Glutamatergic neuron (in vitro differentiated cells): ENCODE measurements around the gene STPG4. TPM values are rescaled to one million over a fixed set of nuclear protein-coding genes. Genes with fewer than 3 reads are reported as not detected.

ENCODE experiments used
- DNase-seq: peaks from one replicate; pipeline ENCODE4 v3.0.0; 2022
- H3K27ac Mint-ChIP-seq: one replicate; pipeline ENCODE4 v1.8.0; 2020; ENCODE audit warnings: mild to moderate bottlenecking, mixed read lengths, inconsistent platforms; ENCODE audit not compliant: unreplicated experiment
- H3K27me3 Mint-ChIP-seq: one replicate; pipeline ENCODE4 v1.8.0; 2020; ENCODE audit warnings: mild to moderate bottlenecking, moderate library complexity, mixed read lengths, inconsistent platforms; ENCODE audit not compliant: unreplicated experiment
- H3K36me3 Mint-ChIP-seq: one replicate; pipeline ENCODE4 v1.8.0; 2020; ENCODE audit warnings: mild to moderate bottlenecking, mixed read lengths, inconsistent platforms; ENCODE audit not compliant: unreplicated experiment
- H3K4me1 Mint-ChIP-seq: one replicate; pipeline ENCODE4 v1.8.0; 2020; ENCODE audit warnings: mild to moderate bottlenecking, low read depth, mixed read lengths, inconsistent platforms; ENCODE audit not compliant: unreplicated experiment
- H3K4me3 Mint-ChIP-seq: one replicate; pipeline ENCODE4 v1.8.0; 2020; ENCODE audit warnings: mild to moderate bottlenecking, mixed read lengths, inconsistent platforms; ENCODE audit not compliant: unreplicated experiment
- H3K9me3 Mint-ChIP-seq: one replicate; pipeline ENCODE4 v1.8.0; 2020; ENCODE audit warnings: mild to moderate bottlenecking, moderate library complexity, mixed read lengths, inconsistent platforms; ENCODE audit not compliant: unreplicated experiment
- CTCF ChIP-seq: fragments of 200-600 bp; sonication (generic); IDR thresholded peaks from one replicate; pipeline ENCODE4 v1.5.0; 2021; ENCODE audit not compliant: partially characterized antibody, unreplicated experiment
- total RNA-seq: library from RNA; stranded (reverse); fragmentation: NEBNext Ultra II Directional; extraction: Animal tissue kit (Norgen Biotek cat#: 25700); gene quantifications from one replicate; pipeline ENCODE4 v1.2.1, GENCODE V29; 2021; ENCODE audit not compliant: unreplicated experiment

STPG4 gene
- total RNA-seq, 1 donor from 2014 or later: 1.3 TPM

DNA sequence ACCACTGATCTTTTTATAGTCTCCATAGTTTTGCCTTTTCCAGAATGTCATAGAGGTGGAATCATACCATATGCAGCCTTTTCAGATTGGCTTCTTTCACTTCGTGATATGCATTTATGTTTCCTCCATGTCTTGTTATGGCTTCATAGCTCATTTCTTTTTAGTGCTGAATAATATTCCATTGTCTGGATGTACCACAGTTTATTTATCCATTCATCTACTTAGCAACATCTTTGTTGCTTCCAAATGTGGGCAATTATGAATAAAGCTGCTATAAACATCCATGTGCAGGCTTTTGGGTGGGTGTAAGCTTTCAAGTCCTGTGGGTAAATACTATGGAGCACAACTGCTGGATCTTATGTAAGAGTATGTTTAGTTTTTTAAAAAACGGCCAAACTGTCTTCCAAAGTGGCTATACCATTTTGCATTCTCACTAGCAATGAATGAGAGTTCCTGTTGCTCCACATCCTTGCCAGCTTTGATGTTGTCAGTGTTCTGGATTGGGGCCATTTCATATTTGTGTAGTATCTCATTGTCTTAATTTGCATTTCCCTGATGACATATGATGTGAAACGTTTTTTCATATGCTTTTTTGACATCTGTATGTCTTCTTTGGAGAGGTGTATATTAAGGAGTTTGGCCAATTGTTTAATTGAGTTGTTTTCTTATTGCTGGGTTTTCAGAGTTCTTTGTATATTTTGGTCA lies 20.6 kb downstream of the STPG4 start:
- no peak for DNase-seq
- no peaks in the 10 kb centered on the region for H3K4me1 Mint-ChIP-seq
- H3K4me3 Mint-ChIP-seq: no peak overlapping the region
- no peaks in the 10 kb centered on the region for H3K27me3 Mint-ChIP-seq
- H3K27ac Mint-ChIP-seq: no peak overlapping the region
- H3K9me3 Mint-ChIP-seq: peaks cover 5% of the 10 kb centered on the region
- TF ChIP-seq CTCF: no peak
- H3K36me3 Mint-ChIP-seq: peaks cover 32% of the 10 kb centered on the region

DNA sequence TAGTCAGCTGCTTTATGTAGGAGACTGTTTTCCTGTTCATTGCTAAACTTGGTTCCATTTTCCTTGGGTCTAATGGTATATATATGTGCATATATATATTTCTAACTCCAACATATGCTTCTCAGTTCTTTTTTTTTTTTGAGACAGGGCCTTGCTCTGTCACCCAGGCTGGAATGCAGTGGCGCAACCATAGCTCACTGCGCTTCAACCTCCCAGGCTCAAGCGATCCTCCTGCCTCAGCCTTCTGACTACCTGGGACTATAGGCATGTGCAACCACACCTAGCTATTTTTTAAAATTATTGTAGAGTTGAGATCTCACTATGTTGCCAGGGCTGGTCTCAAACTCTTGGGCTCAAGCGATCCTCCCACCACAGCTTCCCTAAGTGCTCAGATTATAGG lies 22.1 kb downstream of the STPG4 start:
- H3K27me3 Mint-ChIP-seq: no peaks in the 10 kb centered on the region
- no peak overlapping the region for H3K27ac Mint-ChIP-seq
- DNase-seq: no peak
- no peak for TF ChIP-seq CTCF
- peaks cover 25% of the 10 kb centered on the region for H3K36me3 Mint-ChIP-seq
- no peaks in the 10 kb centered on the region for H3K4me1 Mint-ChIP-seq
- H3K4me3 Mint-ChIP-seq: no peak overlapping the region
- peaks cover 3% of the 10 kb centered on the region for H3K9me3 Mint-ChIP-seq

GRCh38 chr2:47129191-47129706 lies 25.9 kb downstream of the STPG4 start:
- no peak for TF ChIP-seq CTCF
- peaks cover 17% of the 10 kb centered on the region for H3K36me3 Mint-ChIP-seq
- H3K27me3 Mint-ChIP-seq: peaks cover 2% of the 10 kb centered on the region
- peaks cover 3% of the 10 kb centered on the region for H3K9me3 Mint-ChIP-seq
- H3K4me1 Mint-ChIP-seq: no peaks in the 10 kb centered on the region
- H3K4me3 Mint-ChIP-seq: no peak overlapping the region
- DNase-seq: no peak
- H3K27ac Mint-ChIP-seq: no peak overlapping the region

GRCh38 chr2:47128705-47129104 lies 26.4 kb downstream of the STPG4 start:
- no peak for DNase-seq
- Mint-ChIP-seq H3K27me3 (peaks cover 2% of the 10 kb centered on the region), H3K36me3 (peaks cover 14% of the 10 kb centered on the region), H3K4me1 (no peaks in the 10 kb centered on the region), H3K27ac (no peak overlapping the region), H3K9me3 (peaks cover 4% of the 10 kb centered on the region), H3K4me3 (no peak overlapping the region)
- TF ChIP-seq CTCF: no peak

- TF ChIP-seq CTCF: no peak
- no peak for DNase-seq
- Mint-ChIP-seq H3K4me1 (no peaks in the 10 kb centered on the region), H3K36me3 (peaks cover 14% of the 10 kb centered on the region), H3K4me3 (no peak overlapping the region), H3K27me3 (peaks cover 2% of the 10 kb centered on the region), H3K9me3 (peaks cover 4% of the 10 kb centered on the region), H3K27ac (no peak overlapping the region)
Measured at GRCh38 chr2:47127862-47128543, 27.1 kb downstream of the STPG4 start.
